KOPT-K1 (cell line): ENCODE measurements around the gene OSBPL1A.

Source experiments
- H3K27ac ChIP-seq: fragments of 200-600 bp; sonication (generic); 2 replicates; pipeline ENCODE4 v1.5.1; 2016; ENCODE audit warnings: antibody characterized with exemption, mild to moderate bottlenecking, low read depth, low read length; ENCODE audit not compliant: poor library complexity, severe bottlenecking
- H3K36me3 ChIP-seq: fragments of 200-600 bp; sonication (generic); 2 replicates; pipeline ENCODE4 v1.5.1; 2017; ENCODE audit warnings: antibody characterized with exemption, mild to moderate bottlenecking, low read length, moderate library complexity; ENCODE audit not compliant: insufficient read depth
- H3K9me3 ChIP-seq: fragments of 200-600 bp; sonication (generic); 2 replicates; pipeline ENCODE4 v1.5.1; 2017; ENCODE audit warnings: antibody characterized with exemption, low read length, mild to moderate bottlenecking; ENCODE audit not compliant: insufficient read depth, poor library complexity, severe bottlenecking

The OSBPL1A gene

DNA sequence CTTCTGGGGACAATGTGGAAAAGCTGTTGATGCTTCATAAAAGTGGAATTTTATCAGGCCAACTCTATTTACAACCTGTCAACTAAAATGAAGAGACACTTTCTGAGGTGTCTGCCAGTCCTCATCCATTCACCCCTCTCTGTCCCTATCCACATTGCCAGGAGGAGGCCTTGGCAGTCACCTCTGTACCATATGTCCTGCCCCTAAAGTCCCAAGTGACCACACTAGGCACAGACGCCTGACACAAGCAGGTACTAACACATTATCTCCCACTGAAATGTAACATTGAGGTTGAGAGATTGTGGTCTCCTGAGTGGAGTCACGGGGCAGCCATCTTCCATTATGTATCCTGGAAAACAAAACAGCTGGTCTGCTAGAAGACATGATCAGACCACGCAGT is 71.4 kb downstream of the OSBPL1A start:
- H3K9me3 ChIP-seq = no peaks in the 10 kb centered on the region
- no peak overlapping the region for H3K27ac ChIP-seq
- H3K36me3 ChIP-seq = no peaks in the 10 kb centered on the region

- Histone ChIP-seq H3K27ac (no peak overlapping the region), H3K36me3 (no peaks in the 10 kb centered on the region), H3K9me3 (no peaks in the 10 kb centered on the region)
Measured at GRCh38 chr18:24322584-24323136, 75.0 kb downstream of the OSBPL1A start.

DNA sequence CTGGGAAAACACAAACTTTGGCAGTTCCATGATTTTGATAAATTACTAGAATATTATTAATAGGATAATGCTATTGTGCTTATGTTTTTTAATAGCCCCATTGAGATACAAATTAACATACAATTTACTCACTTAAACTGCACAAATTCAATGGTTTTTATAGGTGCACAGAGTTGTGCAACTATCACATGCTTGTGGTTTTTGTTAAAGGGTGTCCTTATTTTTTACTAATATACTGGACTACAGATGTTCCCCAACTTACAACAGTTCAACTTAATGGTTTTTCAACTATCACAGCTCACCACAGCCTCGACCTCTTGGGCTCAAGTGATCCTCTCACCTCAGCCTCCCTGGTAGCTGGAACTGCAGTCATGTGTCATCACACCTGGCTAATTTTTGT is 76.6 kb downstream of the OSBPL1A start:
- H3K36me3 ChIP-seq = no peaks in the 10 kb centered on the region
- no peaks in the 10 kb centered on the region for H3K9me3 ChIP-seq
- H3K27ac ChIP-seq = no peak overlapping the region

DNA sequence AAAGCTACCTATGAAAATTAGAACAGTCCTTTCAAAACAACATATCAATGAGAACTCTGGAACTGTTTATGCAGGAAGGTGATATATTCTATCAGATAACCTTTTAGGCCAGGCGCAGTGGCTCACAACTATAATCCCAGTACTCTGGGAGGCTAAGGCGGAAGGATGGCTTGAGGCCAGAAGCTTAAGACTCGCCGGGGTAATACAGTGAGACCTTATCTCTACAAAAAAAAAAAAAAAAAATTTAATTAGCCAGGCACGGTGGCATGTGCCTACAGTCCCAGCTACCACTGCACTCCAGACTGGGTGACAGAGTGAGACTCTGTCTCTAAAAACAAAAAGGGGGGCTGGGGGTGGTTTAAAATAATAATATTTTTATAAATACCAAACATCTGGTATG is 77.9 kb downstream of the OSBPL1A start:
- Histone ChIP-seq H3K27ac (no peak overlapping the region), H3K9me3 (no peaks in the 10 kb centered on the region)

DNA sequence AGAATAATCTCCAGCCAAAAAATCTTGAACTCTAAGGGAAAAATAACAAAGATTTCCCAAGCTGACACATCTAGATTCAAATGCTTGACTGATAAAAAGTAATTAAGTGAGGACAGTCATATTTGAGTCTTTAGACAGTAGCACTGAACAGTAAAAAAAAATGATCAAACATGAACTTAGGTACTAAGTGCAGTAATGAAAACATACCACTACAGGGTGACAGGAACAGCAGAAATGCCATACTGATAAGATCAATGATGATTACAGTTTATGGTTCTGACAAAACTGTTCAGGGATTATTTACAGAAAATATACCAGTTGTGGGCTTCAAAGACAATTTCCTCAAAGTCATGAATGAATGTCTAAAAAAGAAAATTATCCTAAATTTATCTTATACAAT is 80.3 kb downstream of the OSBPL1A start:
- H3K9me3 ChIP-seq = no peaks in the 10 kb centered on the region
- no peak overlapping the region for H3K27ac ChIP-seq
- no peaks in the 10 kb centered on the region for H3K36me3 ChIP-seq

More for the DNA sequence above, 77.9 kb downstream of the OSBPL1A start:
- H3K36me3 ChIP-seq = no peaks in the 10 kb centered on the region

DNA sequence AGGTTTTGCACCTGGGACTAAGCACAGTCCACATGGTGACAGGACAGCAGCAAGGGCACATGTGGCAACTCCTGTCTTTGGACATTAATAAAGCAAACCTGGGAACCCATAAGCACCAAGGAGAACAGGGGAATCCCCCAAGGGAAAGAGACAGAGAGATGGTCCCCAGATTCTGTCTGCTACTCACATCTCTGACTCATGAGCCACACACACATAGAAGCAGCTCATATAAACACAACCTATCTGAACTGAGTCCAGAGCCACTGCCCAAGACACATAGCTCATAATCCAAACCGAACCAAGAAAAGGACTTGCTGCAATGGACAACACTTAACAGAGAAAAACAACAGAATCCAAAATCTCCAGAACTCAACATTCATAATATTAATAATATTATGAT is 82.5 kb downstream of the OSBPL1A start:
- Histone ChIP-seq H3K9me3 (no peaks in the 10 kb centered on the region), H3K27ac (no peak overlapping the region), H3K36me3 (no peaks in the 10 kb centered on the region)

DNA sequence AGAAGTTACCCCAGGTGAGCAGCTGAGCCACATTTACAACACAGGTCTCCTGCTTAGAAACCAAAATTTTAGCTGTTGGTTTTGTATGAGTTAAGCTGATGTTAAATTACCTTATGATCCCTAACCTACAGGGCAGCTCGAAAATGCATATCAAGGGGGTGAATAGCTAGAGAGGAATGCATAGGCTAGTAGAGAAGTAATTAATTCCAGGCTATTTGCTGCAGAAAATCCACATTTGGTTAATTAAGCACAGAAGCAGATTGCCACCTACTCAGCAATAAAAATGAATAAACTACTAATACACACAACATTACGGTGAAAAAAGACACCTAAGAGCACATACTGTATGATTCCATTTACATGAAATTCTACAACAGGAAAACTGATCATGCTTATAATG is 91.4 kb downstream of the OSBPL1A start:
- no peak overlapping the region for H3K27ac ChIP-seq
- no peaks in the 10 kb centered on the region for H3K9me3 ChIP-seq
- H3K36me3 ChIP-seq = no peaks in the 10 kb centered on the region

DNA sequence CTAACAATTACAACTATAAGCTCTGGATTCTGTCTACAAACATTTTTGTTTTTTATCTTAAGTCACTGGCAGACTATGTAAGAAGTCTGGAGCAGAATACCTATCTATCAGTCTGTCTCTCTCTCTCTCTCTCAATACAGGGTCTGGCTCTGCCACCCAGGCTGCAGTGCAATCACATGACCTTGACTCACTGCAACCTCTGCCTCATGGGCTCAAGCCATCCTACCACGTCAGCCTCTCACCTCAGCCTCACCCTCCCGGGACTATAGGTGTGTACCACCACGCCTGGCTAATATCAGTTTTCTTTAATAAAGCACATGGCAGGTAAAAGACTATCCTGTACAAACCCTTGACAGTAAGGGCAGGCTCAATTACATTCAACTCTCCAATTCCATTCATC is 96.9 kb downstream of the OSBPL1A start:
- H3K9me3 ChIP-seq = no peaks in the 10 kb centered on the region
- H3K36me3 ChIP-seq = no peaks in the 10 kb centered on the region
- H3K27ac ChIP-seq = no peak overlapping the region

DNA sequence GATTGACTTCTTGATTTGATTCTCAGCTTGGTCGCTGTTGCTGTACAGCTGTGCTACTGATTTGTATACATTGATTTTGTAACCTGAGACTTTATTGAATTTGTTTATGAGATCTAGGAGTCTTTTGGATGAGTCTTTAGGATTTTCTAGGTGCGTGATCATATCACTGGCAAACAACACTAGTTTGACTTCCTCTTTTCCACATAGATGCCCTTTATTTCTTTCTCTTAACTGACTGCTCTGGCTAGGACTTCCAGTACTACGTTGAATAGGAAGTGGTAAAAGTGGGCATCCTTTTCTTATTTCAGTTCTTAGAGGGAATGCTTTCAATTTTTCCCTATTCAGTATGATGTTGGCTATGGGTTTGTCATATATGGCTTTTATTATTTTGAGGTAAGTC is 101.3 kb downstream of the OSBPL1A start:
- H3K9me3 ChIP-seq = no peaks in the 10 kb centered on the region
- no peaks in the 10 kb centered on the region for H3K36me3 ChIP-seq
- H3K27ac ChIP-seq = no peak overlapping the region

DNA sequence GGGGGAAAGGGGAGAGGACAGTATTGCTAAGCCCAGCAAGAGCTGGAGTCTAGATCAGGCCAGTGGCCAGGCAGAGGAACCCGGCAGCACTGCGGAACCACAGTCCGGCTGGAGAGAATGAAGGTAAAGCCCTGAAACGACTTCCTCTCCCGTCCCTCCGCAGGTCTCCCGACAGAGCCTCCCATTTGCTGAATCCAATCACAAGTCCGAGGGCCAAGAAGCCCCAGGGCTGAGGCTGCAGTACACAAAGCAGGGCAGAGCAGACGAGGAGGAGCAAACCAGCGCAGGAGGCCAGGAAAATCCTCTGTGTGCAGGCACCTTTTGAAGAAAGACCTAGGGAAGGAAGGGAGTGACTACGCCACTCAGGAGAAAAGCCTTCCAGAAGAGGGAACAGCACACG is 104.4 kb downstream of the OSBPL1A start:
- Histone ChIP-seq H3K27ac (no peak overlapping the region), H3K9me3 (no peaks in the 10 kb centered on the region)

GRCh38 chr18:24278591-24278990 is 119.0 kb downstream of the OSBPL1A start:
- Histone ChIP-seq H3K36me3 (no peaks in the 10 kb centered on the region), H3K9me3 (no peaks in the 10 kb centered on the region), H3K27ac (no peak overlapping the region)

More for the DNA sequence above, 104.4 kb downstream of the OSBPL1A start:
- no peaks in the 10 kb centered on the region for H3K36me3 ChIP-seq

DNA sequence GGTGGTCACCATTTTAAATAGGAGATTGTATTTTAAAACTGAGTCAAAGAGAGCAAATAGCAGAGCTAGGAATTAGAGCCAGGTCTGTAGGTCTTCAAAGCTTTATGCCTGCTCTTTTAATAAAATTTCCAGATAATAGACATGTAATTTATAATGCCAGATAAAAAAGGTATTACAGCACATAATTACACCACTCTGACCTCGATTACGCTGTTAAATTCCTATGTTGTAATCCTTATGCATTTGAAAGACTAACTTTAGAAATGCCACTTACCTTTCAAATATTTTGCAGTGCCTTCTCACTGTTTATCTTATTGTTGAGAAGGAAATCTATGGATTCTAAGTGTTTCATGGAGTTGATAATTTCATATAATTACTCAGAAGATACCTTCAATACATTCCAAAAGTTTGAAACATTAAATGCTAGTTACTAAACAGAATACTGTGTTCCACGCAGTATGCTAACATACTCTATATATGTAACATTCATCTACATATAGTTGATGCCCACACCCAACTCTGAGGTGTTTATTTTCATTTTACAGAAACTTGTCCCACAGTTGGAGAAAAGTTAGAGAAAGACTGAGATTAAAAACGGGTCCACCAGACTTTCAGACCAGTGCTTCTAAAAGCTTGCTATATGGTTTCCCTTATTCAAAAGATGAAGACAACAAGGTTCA is 120.0 kb downstream of the OSBPL1A start:
- Histone ChIP-seq H3K36me3 (no peaks in the 10 kb centered on the region), H3K27ac (no peak overlapping the region), H3K9me3 (no peaks in the 10 kb centered on the region)

DNA sequence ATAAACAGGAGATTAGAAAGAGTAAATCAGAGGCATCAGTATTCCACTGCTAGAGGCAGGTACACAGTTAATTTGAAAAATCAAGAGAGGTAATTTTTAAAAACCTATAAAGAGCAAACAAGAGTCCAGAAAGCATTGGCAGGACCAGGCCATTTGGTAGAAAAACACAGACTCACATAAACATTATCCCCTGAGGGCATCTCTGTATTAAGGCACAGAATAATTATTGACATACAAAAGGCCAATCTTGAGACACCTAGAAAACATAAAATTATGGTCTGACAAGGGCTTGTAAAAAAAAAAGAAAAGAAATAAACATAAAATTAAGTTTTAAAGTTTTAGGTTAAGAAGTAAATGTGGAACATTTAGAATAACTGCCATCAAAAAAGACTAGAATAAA is 120.6 kb downstream of the OSBPL1A start:
- Histone ChIP-seq H3K9me3 (no peaks in the 10 kb centered on the region), H3K36me3 (no peaks in the 10 kb centered on the region), H3K27ac (no peak overlapping the region)

GRCh38 chr18:24274837-24275236 is 122.8 kb downstream of the OSBPL1A start:
- no peak overlapping the region for H3K27ac ChIP-seq
- H3K36me3 ChIP-seq = no peaks in the 10 kb centered on the region
- no peaks in the 10 kb centered on the region for H3K9me3 ChIP-seq

DNA sequence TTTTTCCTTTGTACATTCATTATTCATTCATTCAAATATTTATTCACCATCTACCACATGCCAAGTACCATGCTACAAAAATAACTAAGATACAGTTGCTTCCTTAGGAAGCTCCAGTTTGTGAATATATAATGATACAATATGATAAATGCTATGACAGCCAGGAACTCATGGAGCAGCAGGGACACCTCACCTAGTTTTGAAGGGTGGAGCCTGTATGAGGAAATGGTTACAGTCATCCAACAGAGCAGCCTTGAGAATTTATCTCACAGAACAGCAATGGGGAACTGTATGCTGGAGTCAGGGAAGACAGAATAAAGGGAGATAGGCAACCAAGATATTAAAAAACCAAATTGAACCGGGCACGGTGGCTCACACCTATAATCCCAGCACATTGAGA is 124.0 kb downstream of the OSBPL1A start:
- Histone ChIP-seq H3K27ac (no peak overlapping the region), H3K36me3 (no peaks in the 10 kb centered on the region), H3K9me3 (no peaks in the 10 kb centered on the region)

GRCh38 chr18:24272229-24272525 is 125.4 kb downstream of the OSBPL1A start:
- H3K27ac ChIP-seq = no peak overlapping the region
- H3K36me3 ChIP-seq = no peaks in the 10 kb centered on the region
- H3K9me3 ChIP-seq = no peaks in the 10 kb centered on the region
